Skeletal muscle satellite cell (primary cell): Measurements from ENCODE around the gene ZDHHC11.

Experiments used
- H3K27me3 ChIP-seq: 2 replicates; pipeline ENCODE4 v1.7.0; 2013; ENCODE audit warnings: low read length; ENCODE audit not compliant: control insufficient read depth, insufficient read depth
- H3K36me3 ChIP-seq: 2 replicates; pipeline ENCODE4 v1.7.0; 2013; ENCODE audit warnings: mild to moderate bottlenecking, control low read depth, low read length; ENCODE audit not compliant: insufficient read depth
- H3K4me1 ChIP-seq: 2 replicates; pipeline ENCODE4 v1.7.0; 2013; ENCODE audit warnings: low read length; ENCODE audit not compliant: control insufficient read depth, insufficient read depth
- H3K4me2 ChIP-seq: 2 replicates; pipeline ENCODE4 v1.7.0; 2013; ENCODE audit warnings: mild to moderate bottlenecking, low read length
- H3K4me3 ChIP-seq: 2 replicates; pipeline ENCODE4 v1.7.0; 2013; ENCODE audit warnings: low read length
- H3K9ac ChIP-seq: 2 replicates; pipeline ENCODE4 v1.7.0; 2013; ENCODE audit warnings: mild to moderate bottlenecking, low read depth, low read length, moderate library complexity
- H3K9me3 ChIP-seq: replicated peaks from 2 replicates; pipeline ENCODE4 v1.7.0; 2013; ENCODE audit warnings: mild to moderate bottlenecking, control low read depth, low read length

ZDHHC11 gene

GRCh38 chr5:863244-863805 is 12.5 kb upstream of the ZDHHC11 start:
- Histone ChIP-seq H3K36me3 (peaks cover 58% of the 10 kb centered on the region), H3K9ac (no peak overlapping the region), H3K4me1 (no peaks in the 10 kb centered on the region)

GRCh38 chr5:862367-863243 is 11.8 kb upstream of the ZDHHC11 start:
- Histone ChIP-seq H3K9me3 (no peaks in the 10 kb centered on the region), H3K36me3 (peaks cover 51% of the 10 kb centered on the region)

More at GRCh38 chr5:863244-863805, 12.5 kb upstream of the ZDHHC11 start:
- Histone ChIP-seq H3K4me3 (no peak overlapping the region), H3K4me2 (no peak overlapping the region), H3K9me3 (no peaks in the 10 kb centered on the region), H3K27me3 (no peaks in the 10 kb centered on the region)

GRCh38 chr5:861442-862366 is 10.9 kb upstream of the ZDHHC11 start:
- no peaks in the 10 kb centered on the region for H3K27me3 ChIP-seq
- no peak overlapping the region for H3K9ac ChIP-seq
- H3K9me3 ChIP-seq = no peaks in the 10 kb centered on the region
- no peaks in the 10 kb centered on the region for H3K4me1 ChIP-seq
- H3K4me3 ChIP-seq = no peak overlapping the region
- no peak overlapping the region for H3K4me2 ChIP-seq
- H3K36me3 ChIP-seq = peaks cover 42% of the 10 kb centered on the region

More at GRCh38 chr5:862367-863243, 11.8 kb upstream of the ZDHHC11 start:
- H3K27me3 ChIP-seq = no peaks in the 10 kb centered on the region
- H3K9ac ChIP-seq = no peak overlapping the region
- no peak overlapping the region for H3K4me3 ChIP-seq
- H3K4me2 ChIP-seq = no peak overlapping the region
- H3K4me1 ChIP-seq = no peaks in the 10 kb centered on the region

GRCh38 chr5:860506-861150 is 9.8 kb upstream of the ZDHHC11 start:
- no peak overlapping the region for H3K4me2 ChIP-seq
- no peaks in the 10 kb centered on the region for H3K4me1 ChIP-seq
- H3K36me3 ChIP-seq = peaks cover 31% of the 10 kb centered on the region
- H3K9me3 ChIP-seq = no peaks in the 10 kb centered on the region
- H3K4me3 ChIP-seq = no peak overlapping the region
- no peak overlapping the region for H3K9ac ChIP-seq
- no peaks in the 10 kb centered on the region for H3K27me3 ChIP-seq

- Histone ChIP-seq H3K27me3 (no peaks in the 10 kb centered on the region), H3K4me2 (no peak overlapping the region), H3K9me3 (no peaks in the 10 kb centered on the region), H3K4me3 (no peak overlapping the region), H3K4me1 (no peaks in the 10 kb centered on the region), H3K9ac (no peak overlapping the region), H3K36me3 (peaks cover 24% of the 10 kb centered on the region)
Observed at GRCh38 chr5:859798-860296, 9.1 kb upstream of the ZDHHC11 start.

GRCh38 chr5:859391-859790 is 8.6 kb upstream of the ZDHHC11 start:
- no peaks in the 10 kb centered on the region for H3K4me1 ChIP-seq
- H3K36me3 ChIP-seq = peaks cover 19% of the 10 kb centered on the region
- no peaks in the 10 kb centered on the region for H3K9me3 ChIP-seq
- H3K27me3 ChIP-seq = no peaks in the 10 kb centered on the region
- no peak overlapping the region for H3K9ac ChIP-seq
- no peak overlapping the region for H3K4me3 ChIP-seq
- no peak overlapping the region for H3K4me2 ChIP-seq

GRCh38 chr5:858726-859125 is 7.9 kb upstream of the ZDHHC11 start:
- Histone ChIP-seq H3K36me3 (peaks cover 12% of the 10 kb centered on the region), H3K27me3 (no peaks in the 10 kb centered on the region), H3K4me1 (no peaks in the 10 kb centered on the region), H3K9me3 (no peaks in the 10 kb centered on the region), H3K9ac (no peak overlapping the region), H3K4me3 (no peak overlapping the region), H3K4me2 (no peak overlapping the region)

- H3K4me2 ChIP-seq = no peak overlapping the region
- H3K36me3 ChIP-seq = no peaks in the 10 kb centered on the region
- H3K9ac ChIP-seq = no peak overlapping the region
- no peak overlapping the region for H3K4me3 ChIP-seq
- no peaks in the 10 kb centered on the region for H3K9me3 ChIP-seq
- H3K27me3 ChIP-seq = peaks cover 13% of the 10 kb centered on the region
- no peaks in the 10 kb centered on the region for H3K4me1 ChIP-seq
Observed at GRCh38 chr5:856531-857425, 6.0 kb upstream of the ZDHHC11 start.

- Histone ChIP-seq H3K9ac (no peak overlapping the region), H3K27me3 (peaks cover 17% of the 10 kb centered on the region), H3K4me1 (no peaks in the 10 kb centered on the region), H3K4me3 (no peak overlapping the region), H3K36me3 (no peaks in the 10 kb centered on the region), H3K4me2 (no peak overlapping the region), H3K9me3 (no peaks in the 10 kb centered on the region)
Observed at GRCh38 chr5:855771-856530, 5.2 kb upstream of the ZDHHC11 start.
